HL-60/S4 (cell line): ENCODE measurements around the gene HCRT.
"Not testable (repeated sequence)": the region's sequence is repeated elsewhere in the genome, so short reads cannot be mapped to it uniquely, and the experiment has no call there.

Experiments used
- in situ Hi-C: fragments of 300-500 bp; cut with MboI; formaldehyde crosslinking; loops from 2 replicates; pipeline ENCODE4 v1.14.3; 2022; ENCODE audit warnings: low sequenced_read_pairs

The HCRT gene

DNA sequence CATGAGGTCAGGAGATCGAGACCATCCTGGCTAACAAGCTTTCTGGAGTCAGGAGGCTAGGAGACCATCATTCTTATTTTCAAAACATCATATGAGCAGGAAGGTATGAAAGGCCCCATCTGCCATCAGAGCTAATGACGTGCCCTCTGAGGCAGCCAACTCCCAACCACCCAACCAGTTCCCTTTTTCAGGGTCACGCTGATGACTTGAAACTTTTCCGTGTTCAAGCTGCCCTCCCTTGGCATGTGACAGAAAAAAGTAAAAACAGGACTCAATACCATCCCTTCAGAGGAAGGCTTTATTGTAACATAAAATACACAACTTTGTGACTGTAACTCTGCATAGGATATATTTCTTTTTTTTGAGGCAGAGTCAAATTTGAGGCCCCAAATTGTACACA, 13.6 kb upstream of the HCRT start:
- in situ Hi-C loops: no loop called here

DNA sequence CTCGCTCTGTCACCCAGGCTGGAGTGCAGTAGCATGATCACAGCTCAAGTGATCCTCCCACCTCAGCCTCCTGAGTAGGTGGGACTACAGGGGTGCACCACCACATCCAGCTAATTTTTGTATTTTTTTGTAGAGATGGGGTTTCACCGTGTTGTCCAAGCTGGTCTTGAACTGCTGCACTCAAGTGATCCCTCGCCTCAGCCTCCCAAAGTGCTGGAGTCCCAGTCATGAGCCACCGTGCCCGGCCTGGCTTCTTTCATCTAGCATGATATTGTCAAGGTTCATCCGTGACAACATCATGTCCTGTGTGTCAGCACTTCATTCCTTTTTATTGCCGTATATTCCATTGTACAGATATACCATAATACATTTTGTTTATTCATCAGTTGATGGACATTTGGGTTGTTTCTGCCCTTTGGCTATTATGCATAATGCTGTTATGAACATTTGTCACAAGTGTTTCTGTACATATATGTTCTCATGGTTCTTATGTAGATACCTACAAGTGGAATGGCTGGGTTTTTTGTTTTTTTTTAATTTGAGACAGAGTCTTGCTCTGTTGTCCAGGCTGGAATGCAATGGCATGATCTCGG, 12.4 kb upstream of the HCRT start:
- in situ Hi-C loops: no loop called here

DNA sequence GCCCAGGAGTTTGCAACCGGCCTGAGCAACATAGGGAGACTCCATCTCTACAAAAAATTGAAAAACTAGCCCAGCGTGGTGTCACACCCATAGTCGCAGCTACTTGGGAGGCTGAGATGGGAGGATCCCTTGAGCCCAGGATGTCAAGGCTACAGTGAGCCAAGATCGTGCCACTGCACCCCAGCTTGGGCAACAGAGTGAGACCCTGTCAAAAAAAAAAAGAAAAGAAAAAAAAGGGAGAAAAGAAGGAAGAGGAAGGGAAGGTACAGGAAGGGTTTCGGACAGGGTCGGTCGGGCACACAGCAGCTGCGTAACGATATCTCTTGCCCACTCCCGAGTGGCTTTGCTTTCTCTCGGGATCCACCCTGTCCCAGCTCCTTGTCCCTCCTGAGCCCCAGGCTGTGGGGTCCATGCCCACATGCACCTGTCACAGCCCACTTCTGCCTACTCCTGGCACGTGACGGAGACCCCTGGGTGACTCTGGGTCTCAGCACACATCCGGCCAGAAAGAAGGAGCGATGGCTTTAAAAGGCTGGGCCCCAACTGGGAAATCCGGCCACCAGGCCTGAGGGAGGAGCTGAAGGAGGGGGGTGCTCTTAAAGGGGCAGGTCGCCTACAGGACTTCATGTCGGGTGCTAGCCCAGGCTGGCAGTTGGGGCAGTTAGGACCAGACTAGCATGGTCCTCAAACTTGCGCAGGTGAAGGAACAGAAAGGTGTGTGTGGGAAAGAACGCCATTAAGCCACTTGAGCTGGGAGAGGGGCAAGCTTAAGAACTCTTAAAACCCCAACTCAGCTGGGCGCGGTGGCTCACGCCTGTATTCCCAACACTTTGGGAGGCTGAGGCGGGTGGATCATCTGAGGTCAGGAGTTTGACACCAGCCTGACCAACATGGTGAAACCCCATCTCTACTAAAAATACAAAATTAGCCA, 9.0 kb upstream of the HCRT start, which contains the start of gene GHDC:
GHDC (minus strand) TSS at position 526 of the 931 bp plus-strand sequence. CDS start 913 bp downstream, outside the sequence.
- in situ Hi-C loops: no loop called here

DNA sequence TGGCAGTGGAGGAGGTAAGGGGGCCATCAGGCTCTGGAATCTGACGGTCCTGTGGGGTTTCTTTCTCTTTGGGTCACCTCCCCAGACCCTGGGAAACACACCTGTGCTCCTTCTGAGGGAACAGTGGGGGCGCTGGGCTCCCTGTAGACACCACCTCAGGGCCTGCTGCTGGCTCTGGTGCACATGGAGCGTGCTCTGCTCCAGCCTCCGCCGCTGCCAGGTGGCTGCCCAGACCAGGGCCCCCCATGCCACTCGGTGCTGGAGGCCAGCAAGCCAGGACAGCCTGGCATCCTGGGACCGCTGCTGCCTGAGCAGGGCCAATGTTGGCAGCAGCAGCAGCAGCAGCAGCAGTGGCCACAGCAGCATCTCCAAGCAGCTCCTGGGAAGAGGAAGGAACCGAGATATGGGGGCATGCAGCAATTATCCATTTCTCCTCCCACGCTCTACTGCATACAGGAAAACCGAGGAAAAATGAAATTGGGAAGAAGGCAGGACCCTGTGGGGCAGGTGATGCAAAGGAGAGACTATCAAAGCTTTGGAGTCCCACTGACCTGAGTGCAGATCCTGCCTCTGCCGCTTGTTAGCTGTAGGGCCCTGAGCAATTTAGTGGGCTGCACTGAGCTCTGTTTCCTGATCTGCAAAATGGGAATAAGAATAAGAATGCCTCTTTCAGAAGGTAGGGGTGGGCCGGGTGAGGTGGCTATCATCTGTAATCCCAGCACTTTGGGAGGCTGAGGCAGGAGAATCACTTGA, 8.1 kb upstream of the HCRT start:
- in situ Hi-C loops: no loop called here

DNA sequence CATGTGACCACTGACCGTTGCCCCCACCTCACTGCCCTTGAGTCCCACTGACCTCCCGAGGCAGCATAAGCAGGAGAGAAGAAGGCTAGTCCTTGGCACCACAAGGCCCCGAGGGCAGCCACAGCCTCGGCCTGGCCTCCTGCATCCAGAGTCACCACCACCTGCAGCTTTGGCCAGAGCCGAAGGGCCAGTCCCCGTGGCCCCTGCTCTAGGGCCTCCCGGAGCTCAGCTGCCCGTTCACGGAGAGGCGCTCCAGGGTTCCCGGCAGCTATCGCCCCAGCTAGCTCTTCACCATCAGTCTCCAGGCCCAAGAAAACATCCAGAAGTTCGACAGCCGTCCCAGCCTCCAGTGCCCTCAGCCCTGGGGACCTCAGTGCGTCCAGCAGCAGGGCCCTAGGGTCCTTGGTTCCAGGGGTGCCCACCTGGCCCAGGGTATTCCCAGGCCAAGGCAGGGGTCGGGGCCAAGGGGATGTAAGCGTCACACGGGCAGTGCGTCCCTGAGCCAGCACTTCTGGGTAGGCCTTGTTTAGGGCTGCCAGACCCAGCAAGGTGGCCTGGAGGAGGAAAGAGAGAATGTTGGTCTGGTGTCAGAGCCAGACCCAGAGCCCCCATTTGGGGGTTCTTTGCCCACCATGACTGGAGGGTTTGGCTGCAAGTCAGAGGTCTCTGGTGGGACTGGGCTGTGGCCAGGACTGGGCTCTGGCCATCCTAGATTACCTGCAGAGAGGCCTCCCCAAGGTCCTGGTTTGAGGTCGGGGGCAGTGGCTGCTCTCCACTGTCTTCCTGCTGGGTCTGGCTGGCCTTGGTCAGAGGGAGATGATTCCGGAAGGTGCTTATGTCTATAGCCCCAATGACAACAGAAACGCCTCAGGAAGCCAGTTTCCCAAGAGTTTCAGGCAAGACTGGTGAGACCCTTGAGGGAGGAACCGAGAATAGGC, 7.2 kb upstream of the HCRT start:
- in situ Hi-C loops: no loop called here

DNA sequence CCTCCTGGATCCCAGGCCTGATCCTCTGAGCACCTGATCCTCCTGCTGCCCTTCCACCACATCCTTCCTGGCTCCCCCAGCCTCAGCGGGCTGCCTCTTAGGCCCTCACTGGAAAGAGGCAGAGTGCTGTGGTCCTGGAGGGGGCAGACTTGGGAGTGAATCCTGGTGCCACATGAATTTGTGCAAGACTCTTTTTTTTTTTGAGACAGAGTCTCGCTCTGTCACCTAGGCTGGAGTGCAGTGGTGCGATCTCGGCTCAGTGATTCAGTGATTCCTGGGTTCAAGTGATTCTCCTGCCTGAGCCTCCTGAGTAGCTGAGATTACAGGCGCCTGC, 6.0 kb upstream of the HCRT start:
- in situ Hi-C loops: no loop called here

DNA sequence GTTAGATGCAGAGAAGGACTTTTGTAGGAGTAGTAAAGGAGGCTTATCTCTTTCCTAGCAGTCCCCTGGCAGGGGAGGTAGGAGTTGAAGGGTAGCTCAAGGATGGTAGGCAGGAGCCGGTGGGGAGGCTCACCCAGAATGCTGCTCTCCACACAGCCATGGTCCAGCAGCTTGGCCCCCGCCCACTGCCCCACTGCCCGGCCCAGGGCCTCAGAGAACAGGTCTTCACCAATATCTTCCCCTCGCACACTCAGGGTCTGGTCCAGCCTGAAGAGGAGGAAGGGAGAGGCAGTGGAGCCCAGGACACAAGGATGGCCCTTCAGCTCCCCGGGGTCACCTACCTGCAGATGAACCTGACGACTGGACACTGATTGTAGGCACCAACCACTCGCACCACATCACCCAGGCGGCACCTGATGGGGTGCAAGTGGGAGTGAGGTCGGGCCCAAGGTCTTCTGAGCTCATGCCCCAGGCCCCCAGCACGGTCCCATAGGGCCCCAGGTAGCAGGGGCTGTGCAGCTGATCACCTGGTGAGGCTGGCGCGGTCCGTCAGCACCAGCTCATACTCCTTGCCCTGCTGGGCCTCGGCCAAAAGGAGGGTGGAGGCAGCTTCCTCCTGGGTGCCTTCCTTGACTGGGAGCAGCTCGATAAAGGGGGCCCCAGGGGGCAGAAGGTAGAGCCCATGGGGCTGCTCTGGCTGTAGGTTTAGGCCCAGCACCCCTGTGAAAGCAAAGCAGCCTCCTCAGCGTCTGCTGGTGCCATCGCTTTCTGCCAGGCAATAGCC, 5.4 kb upstream of the HCRT start:
- in situ Hi-C loops: no loop called here

DNA sequence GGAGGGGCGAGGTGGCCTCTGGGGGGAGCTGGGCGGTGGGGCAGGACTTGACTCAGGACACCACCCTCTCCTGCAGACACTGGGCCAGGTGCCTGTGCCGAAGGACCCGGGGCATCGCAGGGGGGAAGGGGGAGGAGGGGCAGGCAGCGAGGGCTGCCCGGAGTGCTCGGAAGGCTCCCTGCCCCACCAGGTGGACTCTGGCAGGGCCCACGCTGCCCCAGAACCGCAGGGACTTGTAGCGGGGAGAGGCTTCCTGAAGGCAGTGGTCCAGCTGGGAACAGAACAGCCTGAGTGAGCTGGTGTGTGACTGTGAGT, 4.4 kb upstream of the HCRT start:
- in situ Hi-C loops: no loop called here

DNA sequence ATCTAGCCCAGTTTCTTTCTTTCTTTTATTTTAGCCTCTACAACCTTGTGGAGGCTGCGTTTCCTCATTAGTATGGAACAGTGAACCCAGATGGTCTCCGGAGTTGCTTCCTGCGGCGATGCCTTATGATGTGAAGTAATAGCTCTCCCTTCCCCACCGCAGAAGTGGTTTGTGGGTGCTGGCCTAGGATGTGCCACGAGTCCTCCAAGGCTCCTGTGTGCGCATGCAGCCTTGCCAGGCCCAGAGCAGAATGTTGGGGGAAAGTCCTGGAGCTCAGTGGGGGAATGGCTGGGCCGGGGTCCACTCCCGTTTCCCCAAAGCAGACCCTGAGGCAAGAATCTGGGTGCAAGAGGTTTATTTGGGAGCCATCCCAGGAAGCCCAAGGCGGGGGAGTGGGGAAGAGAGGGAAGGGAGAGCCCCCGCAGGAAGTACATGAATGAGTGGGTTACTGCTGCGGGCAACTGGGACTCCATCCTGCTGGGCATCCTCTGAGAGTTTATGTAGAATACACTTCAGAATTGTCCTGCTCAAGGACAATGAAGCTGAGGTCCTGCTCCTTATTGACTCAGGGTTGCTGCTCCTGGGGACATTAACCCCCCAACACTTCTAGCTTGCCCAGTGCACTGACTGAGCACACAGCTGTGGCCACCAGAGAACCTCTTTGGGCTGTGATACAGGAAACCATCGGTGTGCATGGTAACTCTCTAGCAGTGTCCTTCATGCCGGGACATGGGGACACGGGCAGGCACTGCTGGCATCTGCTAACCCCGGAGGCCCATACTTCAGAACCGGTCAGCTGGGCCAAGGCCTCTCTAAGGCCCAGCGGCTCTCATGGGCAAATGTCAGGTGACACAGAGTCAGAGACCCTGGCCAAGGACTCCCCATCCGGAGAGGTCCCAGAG, 3.7 kb upstream of the HCRT start:
- in situ Hi-C loops: no loop called here

DNA sequence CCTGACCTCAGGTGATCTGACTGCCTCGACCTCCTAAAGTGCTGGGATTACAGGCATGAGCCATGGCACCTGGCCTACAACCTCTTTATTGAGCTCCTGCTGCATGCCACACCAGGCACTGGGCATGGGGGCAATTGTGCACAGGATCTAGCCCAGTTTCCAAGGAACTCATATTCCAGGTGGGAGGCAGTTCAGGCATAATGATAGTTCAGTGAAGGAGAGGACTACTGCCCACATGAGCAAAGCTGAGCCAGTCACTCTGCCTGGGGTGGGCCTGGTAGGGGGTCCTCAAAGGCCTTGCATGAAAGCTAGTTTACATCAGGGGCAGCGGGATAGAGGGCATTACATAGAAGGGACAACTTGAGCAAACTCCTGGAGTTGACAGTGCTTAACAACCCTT, 2.6 kb upstream of the HCRT start:
- in situ Hi-C loops: no loop called here

DNA sequence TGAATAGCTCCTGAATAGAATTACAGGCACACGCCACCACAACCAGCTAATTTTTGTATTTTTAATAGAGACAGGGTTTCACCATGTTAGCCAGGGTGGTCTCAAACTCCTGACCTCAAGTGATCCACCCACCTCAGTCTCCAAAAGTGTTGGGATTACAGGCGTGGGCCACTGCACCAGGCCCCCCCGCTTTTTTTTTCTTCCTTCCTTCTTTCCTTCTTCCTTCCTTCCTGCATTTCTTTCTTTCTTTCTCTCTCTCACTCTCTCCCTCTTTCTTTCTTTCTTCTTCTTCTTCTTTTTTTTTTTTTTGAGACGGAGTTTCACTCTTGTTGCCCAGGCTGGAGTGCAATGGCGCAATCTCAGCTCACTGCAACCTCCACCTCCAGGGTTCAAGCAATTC, 939 bp upstream of the HCRT start:
- in situ Hi-C loops: not testable (repeated sequence)

DNA sequence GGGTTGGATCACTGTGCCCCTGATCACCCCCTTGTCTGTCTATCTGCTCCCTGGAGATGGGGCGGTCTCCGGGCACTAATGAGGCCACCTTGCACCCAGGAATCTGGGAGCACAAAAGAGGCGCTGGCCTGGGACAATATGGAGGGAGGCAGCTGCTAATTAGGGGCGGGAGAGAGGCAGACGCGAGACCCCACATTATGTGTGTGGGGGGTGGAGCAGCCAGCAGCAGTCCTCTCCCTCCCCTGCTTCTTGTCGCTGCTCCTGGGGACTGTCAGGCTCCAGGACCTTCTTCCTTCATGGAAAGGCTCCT, 324 bp upstream of the HCRT start:
- in situ Hi-C loops: no loop called here

DNA sequence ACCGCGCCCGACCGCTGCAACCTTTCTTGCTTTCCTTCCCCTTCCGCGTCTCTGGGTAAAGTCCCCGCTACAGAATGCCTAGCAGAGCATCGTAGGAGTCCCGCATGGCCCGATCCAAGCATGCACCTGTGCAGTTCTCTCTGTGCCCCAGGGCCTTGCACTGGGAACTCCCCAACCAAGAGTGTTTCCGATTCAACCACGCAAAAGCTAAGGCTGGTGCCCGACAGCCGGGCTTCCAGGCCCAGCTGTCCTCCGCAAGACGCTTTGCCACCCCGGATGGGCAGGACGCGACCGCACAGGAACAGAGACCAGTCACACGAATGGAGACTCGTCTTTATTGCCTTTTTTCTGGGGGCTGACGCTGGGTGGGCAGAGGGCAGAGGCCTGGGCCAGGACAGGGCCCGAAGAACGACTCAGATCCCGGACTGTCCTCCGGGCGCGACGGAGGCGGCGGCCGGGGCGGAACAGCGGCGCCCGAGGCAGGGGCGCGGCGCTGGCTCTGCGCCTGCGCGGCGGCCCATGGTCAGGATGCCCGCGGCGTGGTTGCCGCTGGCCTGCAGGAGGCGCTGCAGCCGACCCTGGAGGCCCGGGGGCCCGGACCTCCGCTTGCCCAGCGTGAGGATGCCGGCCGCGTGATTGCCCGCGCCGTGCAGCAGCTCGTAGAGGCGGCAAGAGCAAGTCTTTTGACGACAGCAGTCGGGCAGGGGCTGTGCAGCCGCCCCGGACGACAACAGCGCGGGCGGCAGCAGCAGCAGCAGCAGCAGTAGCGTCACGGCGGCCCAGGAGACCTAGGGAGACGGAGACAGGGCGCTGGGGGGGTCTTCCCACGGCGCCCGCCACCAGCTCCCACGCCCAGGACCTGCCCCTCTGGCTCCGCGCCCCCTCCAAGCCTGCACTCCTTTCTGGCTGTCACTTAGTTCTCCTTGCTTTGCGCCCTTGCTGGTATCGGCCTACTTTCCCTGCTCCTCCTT, 1.2 kb downstream of the HCRT start:
- in situ Hi-C loops: no loop called here

DNA sequence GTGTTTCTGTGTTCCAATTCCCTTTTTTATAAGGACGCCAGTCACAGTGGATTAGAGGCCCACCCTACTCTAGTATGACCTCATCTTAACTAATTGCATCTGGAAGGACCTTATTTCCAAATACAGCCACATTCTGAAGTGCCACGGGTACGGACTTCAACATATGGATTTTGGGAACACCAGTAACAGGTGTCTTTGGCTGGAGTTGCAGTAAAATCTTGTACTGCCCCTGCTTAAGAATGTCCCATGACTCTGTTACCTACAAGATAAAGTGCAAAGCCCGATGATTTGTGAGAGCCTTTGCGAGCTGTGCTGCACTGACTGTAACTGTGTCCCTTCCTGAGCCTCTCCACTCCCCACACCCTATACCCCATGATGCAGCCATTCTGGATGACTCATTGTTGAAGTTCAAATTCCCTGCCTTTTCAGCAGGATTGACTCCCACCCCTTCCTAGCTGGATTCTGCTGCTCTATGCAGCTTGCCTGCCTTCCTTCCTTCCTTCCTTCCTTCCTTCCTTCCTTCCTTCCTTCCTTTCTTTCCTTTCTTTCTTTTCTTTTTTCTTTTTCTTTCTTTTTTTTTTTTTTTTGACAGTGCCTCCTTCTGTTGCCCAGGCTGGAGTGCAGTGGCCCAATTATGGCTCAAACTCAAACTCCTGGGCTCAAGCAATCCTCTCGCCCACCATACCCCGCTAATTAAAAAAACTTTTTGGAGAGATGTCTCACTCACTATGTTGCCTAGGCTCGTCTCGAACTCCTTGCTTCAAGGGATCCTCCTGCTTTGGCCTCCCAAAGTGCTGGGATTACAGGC, 2.1 kb downstream of the HCRT start:
- in situ Hi-C loops: no loop called here

DNA sequence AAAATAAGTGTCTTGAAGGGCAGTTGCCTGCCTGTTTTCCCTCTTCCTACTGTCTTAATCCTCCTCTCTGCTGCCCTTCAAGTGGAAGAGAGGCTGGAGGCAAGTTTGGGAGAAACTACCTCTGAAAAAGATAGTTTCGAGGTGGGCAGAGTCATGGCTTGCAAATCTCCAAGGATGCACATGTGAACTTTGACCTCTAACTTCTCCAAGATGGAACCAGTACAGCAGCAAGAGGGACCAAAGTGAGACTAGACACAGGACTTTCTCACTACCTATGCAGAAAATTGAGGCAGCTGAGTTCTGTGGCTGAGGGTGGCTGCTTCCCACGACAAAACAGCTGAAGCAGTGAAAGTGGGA, 3.4 kb downstream of the HCRT start:
- in situ Hi-C loops: no loop called here

DNA sequence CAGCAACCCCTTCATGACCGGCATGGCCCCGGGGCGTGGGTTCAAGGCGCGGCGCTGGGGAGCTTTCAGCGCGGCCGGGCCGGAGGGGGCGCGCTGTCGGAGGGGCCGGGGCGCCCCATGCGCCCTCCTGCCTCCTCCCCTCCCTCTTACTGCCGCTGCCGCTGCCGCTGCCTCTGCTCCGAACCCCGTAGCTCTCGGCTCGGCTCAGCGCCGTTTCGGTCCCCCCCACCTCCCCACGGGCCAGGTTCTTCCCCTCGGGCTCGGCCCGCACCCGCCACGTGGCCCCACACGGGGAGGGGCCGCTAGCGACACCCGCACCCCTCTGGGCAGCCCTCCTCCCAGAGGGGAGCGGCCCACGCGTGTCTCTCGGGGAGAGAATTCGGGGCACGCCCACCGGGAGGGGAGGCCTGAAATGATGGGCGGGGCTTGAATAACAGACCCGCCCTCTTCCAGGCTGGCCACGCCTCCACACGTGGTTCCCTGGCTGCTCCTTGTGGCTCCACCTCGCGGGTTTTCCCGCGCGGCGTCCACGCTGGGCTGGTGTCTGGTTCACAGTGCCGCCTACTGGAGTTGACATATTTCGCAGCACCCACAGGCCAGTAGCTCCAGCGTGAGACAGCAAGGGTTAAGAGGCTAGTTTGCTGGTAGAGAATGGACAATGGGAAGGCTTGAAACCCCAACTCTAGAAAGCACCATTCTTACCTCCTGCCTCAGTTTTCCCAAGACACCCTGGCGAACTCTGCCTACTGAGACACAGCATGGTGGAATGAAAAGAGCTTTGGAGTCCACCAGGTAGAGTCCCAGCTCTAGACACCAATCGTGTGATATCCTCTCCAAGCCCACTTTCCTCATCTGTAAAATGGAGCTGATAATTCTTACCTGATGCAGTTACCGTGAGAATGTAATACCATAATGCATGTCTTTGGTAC, 4.1 kb downstream of the HCRT start, which contains the start of gene KCNH4:
KCNH4 (minus strand) TSS at position 221 of the 929 bp plus-strand sequence; CDS start at position 24, 197 bp downstream.
- in situ Hi-C loops: no loop called here
